Stimulated activated CD4-positive, alpha-beta T cell treated with anti-CD3 and anti-CD28 coated beads, TNF-alpha, amount 100 ng/mL, for 24 hours (primary cell): ENCODE measurements around the gene SEC61B.

ENCODE experiments used
- DNase-seq, 3 experiments: peaks; one replicate each; pipeline ENCODE4 v3.0.0-alpha.2; 2020; ENCODE audit warnings: low read depth in 3 of 3

Gene SEC61B

DNA sequence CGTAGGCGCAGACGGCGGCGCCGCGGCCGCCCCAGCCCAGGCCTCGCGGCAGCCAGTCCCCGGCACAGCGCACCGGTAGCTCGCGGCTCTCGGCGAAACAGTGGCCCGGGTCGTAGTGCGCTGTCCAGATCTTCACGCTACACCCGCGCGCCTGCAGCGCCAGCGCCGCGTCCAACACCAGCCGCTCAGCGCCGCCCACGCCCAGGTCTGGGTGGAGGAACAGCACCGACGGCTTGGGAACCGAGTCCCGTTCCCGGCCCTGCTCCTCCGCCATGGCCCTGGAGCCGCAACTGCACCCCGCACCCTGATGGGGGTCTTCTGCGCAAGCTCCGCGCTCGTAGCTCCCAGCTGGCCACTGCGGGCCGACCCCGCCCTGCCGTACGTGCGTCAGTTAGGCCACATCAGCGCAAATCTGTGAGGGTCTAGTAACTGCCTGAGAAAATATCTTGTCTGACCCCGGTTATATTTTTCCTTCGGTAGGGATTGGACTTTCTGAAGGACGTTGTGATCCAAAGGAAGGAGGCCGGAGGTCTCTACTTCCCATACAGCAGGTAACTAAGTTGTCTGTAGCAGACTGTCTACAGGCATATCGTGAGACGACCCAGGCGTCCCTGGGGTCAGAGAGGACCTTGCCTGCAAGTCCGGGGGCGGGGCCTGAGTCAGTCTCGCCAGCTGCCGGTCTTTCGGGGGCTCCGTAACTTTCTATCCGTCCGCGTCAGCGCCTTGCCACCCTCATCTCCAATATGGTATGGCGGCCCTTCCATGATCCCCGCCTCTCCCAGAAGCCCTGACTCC is at the start of gene SEC61B, which contains the start of gene ALG2:
Gene SEC61B, plus strand, starts transcription at position 662 of the 795 bp plus-strand sequence. Its CDS starts 82 bp downstream, at position 744.
Gene ALG2, minus strand, starts transcription at position 322 of the 795 bp plus-strand sequence. Its CDS starts 48 bp downstream, at position 274.
- peak; percentile 86 to 95 (median 89) for DNase-seq

GRCh38 chr9:99173570-99174504 is 48.2 kb upstream of the SEC61B start:
- DNase-seq: no peak

GRCh38 chr9:99176527-99177013 is 45.5 kb upstream of the SEC61B start:
- no peak for DNase-seq

- no peak for DNase-seq
These were observed 44.3 kb upstream of the SEC61B start for GRCh38 chr9:99177576-99178366.

DNA sequence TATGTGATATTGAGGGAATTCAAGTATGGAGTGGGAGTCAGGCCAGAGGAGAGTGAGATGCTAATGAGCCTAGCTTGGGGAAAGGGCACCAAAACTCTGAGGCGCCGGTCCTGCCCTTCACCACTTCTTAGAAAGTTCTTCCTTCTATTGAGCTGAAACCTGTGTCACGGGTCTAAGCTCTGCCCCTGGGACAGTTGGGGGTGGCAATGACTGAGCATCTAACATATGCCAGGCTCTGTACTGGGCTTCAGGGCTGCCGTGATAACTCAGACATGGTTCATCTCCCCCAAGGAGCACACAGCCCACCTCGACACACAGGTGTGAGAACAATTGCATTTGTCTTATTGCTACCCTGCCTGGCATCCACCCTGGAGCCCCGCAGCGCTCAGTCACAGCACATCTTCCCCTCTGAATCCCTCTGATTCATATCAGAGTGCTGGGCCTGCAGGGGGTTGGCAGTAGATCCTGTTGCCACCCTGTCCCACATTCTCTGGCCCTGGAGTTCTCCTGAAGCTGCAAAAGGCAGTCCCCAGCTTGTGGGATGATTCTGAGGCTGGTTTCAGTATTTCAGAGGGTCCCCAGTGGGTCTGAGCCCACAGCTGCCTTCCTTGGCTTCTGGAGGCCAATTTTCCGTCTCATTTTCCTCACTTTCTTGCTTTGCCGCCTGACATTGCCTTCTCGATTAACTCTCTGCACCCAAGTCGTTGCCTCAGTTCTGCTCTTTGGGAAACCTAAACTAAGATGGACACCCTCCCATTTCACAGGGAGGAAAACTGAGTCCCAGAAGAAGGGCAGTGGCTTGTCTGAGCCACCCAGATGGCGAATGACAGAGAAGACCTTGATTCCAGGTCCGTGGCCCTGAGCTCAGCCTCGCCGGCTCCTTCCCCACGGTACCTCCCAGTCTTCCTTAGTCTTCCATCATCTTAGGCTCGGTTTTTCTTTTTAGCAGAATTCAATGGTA is 42.9 kb upstream of the SEC61B start:
- no peak for DNase-seq

DNA sequence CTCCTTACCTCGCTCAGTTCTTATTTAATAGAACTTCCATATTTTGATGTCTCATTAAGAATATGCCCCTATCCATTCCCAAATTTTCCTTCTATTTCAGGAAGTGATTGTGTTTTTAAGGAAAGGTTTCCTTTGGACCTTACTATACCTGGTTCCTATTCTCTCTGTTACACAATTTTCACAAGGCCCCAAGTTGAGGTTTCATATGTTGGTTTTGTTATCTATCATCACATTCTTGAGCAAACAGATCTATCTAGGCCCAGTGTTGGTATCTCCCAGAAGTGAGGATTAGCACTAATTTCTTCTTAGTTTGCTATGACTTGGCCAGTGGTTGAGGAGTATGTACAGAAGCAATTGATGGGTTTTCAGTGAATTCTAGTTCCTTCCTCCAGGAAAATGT is 41.9 kb upstream of the SEC61B start:
- DNase-seq: no peak

DNA sequence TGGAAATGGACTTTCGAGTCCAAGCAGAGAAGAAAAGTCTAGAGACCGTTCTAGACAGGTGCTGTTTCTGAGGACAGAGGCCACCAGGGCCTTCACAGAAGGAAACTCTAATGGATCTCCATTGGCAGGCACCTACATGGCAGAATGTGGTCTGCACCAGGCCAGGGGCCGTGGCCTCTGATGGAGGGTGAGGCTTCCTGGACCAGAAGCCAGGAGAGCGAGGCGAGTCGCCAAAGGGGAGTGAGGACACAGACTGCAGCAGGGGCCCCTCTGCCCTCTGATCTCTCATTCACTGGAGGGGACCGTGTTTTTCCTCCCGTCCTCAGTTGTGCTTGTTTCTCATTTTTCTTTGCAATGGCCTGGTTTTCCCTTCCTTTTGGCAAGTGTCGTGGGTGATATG is 41.4 kb upstream of the SEC61B start:
- no peak for DNase-seq

DNA sequence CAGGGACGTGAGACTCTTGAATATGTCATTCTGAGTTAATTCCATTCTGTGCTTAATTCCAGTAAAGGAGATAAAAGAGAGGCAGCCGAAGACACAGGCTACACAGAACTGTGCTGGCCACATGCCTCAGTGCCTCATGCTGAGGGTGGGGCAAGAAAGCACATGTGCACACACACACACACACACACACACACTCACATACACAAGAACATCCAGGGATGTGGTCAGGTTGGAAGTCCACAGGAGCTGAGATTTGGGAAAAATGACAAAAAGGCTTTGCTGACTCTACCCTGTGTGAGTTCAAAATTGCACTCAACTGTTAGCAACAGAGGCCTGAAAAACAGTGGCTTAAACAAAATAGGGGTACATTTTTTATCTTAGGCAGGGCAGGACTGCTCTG is 40.9 kb upstream of the SEC61B start:
- DNase-seq: no peak

- no peak for DNase-seq
These were observed 40.5 kb upstream of the SEC61B start for GRCh38 chr9:99181621-99182020.

DNA sequence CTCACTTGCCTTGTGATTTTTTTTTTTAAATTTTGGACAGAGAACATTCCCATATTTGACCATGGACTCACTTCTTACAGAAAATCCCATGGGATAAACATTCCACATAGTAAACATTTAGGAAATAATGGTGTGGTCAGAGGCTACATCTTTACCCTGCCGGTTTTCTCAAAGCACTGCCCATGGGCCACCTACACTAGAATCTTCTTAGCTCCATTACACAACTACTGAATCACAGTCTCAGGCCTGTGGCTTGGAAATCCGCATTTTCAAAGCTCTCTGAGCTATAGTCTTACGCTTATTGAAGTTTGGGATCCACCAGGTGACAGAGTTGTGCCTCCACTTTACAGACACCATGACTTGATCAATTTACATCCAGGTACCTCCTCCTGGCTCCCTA is 39.7 kb upstream of the SEC61B start:
- DNase-seq: no peak

DNA sequence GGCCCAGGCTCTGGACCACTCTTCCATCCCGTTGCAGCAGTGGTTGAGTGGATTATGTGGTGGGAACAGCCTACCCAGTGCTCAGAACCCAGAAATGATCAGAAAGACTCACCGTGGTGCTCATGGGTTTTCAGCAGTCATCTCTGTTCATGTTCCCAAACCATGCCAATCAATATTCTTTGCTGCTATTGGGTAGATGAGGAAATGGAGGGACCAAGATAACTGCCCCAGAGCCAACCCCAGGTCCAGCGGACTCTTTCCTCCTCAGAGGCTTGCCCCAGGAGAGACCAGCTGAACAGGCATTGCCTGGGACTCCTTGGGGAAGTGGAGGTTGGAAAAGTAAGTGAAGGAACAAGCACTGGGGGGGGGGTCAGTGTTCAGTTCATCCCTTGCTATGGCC is 38.5 kb upstream of the SEC61B start:
- DNase-seq: no peak

DNA sequence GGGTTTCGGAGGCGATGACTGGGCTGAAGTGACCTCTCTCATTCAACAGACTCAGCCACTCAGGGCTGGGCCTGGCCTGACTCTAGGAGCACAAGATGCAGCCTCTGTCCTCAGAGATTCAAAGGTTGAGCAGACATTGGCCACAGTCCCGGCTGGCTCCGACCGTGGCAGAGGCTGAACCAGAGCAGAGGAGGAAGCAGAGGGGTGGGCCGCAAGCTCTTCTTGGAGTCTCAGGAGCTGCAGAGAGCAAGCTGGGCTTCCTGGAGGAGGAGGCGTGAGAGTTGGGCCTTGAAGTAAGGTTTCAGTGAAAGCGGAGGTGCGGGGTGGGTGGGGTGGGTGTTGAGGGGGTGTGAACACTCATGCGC is 38.0 kb upstream of the SEC61B start:
- no peak for DNase-seq

DNA sequence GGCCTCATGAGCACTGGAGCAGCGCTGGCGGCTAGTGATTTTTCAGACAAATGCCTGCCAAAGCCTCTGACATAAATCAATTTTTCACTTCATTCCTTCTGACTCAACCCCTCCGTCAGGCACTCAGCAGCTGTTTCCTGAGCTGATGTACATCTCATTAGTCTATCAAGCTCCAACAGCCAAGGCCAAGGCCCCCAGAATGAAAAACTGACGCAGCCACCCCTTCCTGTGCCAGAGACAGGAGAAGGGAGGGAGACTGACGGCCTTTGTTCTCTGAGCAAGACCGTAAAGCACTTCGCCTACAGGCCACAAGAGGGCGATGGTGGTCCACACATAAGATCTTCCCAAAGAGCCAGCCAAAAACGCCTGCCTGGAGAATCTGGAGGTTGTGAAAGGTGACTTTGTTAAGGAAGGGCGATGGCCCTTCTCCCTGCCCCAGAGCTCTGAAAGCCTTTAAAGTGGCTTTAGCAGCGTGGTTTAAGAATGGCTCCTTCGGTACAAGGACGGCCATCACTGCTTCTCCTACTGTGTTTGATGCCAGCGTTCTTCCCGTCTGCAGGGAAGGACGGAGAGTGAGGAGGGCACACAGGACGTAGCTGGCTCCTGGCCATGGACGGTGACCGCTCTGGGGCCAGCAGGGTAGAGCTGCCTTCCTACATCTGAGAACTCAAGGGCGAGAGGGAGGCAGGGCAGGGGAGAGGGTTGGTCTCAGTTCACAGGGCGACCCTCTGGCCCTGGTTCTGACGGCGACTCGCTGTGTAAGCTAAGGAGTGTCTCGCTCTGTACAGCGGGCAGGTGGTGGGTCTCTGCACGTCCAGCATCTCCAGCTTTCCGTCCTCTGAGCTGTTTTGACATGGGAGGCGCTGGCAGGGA is 37.4 kb upstream of the SEC61B start:
- peak; percentile 45 to 78 (median 52) for DNase-seq

- DNase-seq: no peak
These were observed 36.8 kb upstream of the SEC61B start for GRCh38 chr9:99185348-99185632.

DNA sequence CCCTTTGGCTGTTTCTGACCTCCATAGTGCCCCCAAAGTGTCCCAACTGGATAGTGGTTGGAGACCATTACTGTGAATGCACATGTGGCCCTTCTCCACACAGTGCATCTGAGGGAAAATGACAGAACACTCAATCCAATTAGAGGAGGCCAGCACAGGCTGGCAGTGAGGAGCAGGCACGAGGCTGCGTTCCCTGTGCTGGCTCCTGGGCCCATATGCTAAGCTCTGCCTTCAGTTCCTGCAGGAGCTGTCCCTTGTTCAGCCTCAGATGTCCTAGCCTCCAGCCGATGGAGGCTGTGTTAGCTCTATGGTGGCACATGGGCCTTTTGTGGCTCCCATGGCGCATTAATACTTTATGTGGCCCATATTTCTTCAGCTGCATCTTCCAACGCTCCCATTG is 36.1 kb upstream of the SEC61B start:
- no peak for DNase-seq

- DNase-seq: no peak
These were observed 34.8 kb upstream of the SEC61B start for GRCh38 chr9:99187311-99187710.

DNA sequence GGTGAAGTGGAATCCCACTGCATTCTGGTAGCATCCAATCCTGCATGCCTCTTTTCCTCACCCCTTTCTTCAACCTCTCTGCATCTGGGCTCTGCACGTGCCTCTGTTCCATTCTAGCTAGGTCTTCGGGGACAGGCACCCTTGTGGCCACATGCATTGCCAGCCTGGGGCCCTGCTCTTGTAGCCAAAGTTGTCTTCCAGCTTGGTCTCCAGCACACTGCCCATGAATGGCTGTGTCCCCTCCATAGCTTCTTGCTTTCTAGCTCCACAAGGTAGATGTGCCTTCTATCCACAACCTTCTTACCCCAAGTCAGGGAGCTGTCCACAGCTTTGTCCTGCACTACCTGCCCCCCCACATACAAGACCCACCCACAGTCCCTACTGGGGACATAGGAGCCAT is 32.9 kb upstream of the SEC61B start:
- DNase-seq: no peak

- no peak for DNase-seq
These were observed 32.0 kb upstream of the SEC61B start for GRCh38 chr9:99189887-99190596.
